A549 (cell line): ENCODE results near the gene DCBLD2. TPM values are rescaled to one million over a fixed set of nuclear protein-coding genes. Genes with fewer than 3 reads are reported as not detected.
A peak's percentile ranks its signal among the peaks of the same experiment; 100 is the strongest.

Experiments
- ATAC-seq, 2 experiments: fragments of 200-7000 bp in 1 of 2; fragments of >200 bp in 1 of 2; cut with Nextera tagmentation in 1 of 2; cut with Tn5 transposase in 1 of 2; 3 replicates each; pipeline versions ENCODE4 v1.8.0 to v1.9.1; 2018 to 2020; ENCODE audit warnings: mild to moderate bottlenecking in 1 of 2, moderate library complexity in 1 of 2
- CTCF ChIA-PET: fragments of 300-600 bp; sonication (Branson Sonifier 250); formaldehyde crosslinking; extraction: SDS; loops from one replicate; lab custom pipeline; 2021; ENCODE audit warnings: antibody characterized with exemption, inconsistent platforms; lab: Yijun Ruan, JAX
- POLR2A ChIA-PET: fragments of 350-600 bp; formaldehyde crosslinking; extraction: SDS; loops from one replicate; lab custom pipeline; 2021; ENCODE audit warnings: antibody characterized with exemption, inconsistent platforms; lab: Yijun Ruan, JAX
- DNase-seq, 2 experiments: peaks; one replicate each; pipeline versions ENCODE4 v3.0.0 to v3.0.0-alpha.2; 2011 to 2016; ENCODE audit warnings: low read depth in 1 of 2, low spot score in 1 of 2
- FAIRE-seq: peaks from 2 replicates; lab custom pipeline; 2011; peaks lifted over from hg19 to GRCh38; lab: Jason Lieb, UNC
- H3K27ac ChIP-seq, 2 experiments: fragments of >200 bp; sonication (Bioruptor Twin); formaldehyde crosslinking; 3 replicates each; pipeline ENCODE4 v1.5.1; 2016 to 2017
- H3K4me1 ChIP-seq: fragments of >200 bp; sonication (Bioruptor Twin); formaldehyde crosslinking; 3 replicates; pipeline ENCODE4 v1.6.1; 2016
- H3K4me2 ChIP-seq: fragments of >200 bp; sonication (Bioruptor Twin); formaldehyde crosslinking; 3 replicates; pipeline ENCODE4 v1.6.1; 2016
- H3K4me3 ChIP-seq: fragments of >200 bp; sonication (Bioruptor Twin); formaldehyde crosslinking; 3 replicates; pipeline ENCODE4 v1.5.1; 2016
- H3K9me3 ChIP-seq: fragments of >200 bp; sonication (Bioruptor Twin); formaldehyde crosslinking; 3 replicates; pipeline ENCODE4 v1.6.1; 2016
- CHD2 ChIP-seq: fragments of 150-350 bp; IDR thresholded peaks from 2 replicates; pipeline ENCODE4 v1.6.1; 2014; ENCODE audit warnings: low read length; ENCODE audit not compliant: partially characterized antibody
- EHMT2 ChIP-seq: fragments of 200-600 bp; sonication (generic); IDR thresholded peaks from 2 replicates; pipeline ENCODE4 v1.6.1; 2016; ENCODE audit warnings: antibody characterized with exemption, low read depth, mild to moderate bottlenecking, moderate library complexity
- ELK1 ChIP-seq: fragments of 150-350 bp; IDR thresholded peaks from 2 replicates; pipeline ENCODE4 v1.6.1; 2014; ENCODE audit warnings: low read depth, mild to moderate bottlenecking, low read length
- EP300 ChIP-seq, 2 experiments: fragments of >200 bp; sonication (Bioruptor Twin); formaldehyde crosslinking; IDR thresholded peaks; 2 replicates in 1 of 2; 3 replicates in 1 of 2; pipeline ENCODE4 v1.6.1; 2016 to 2017
- FOSB ChIP-seq: fragments of 250-450 bp; sonication (Bioruptor Pico); IDR thresholded peaks from 2 replicates; pipeline ENCODE4 v1.5.0; 2020; ENCODE audit warnings: mild to moderate bottlenecking, moderate library complexity
- FOXS1 ChIP-seq: fragments of 250-450 bp; sonication (Bioruptor Pico); IDR thresholded peaks from 2 replicates; pipeline ENCODE4 v1.5.0; 2020; ENCODE audit warnings: mild to moderate bottlenecking, moderate library complexity
- GATA3 ChIP-seq: IDR thresholded peaks from 2 replicates; pipeline ENCODE4 v1.6.1; 2012; ENCODE audit warnings: borderline replicate concordance
- HDAC2 ChIP-seq: fragments of 200-600 bp; sonication (generic); IDR thresholded peaks from 2 replicates; pipeline ENCODE4 v1.6.1; 2016
- HOXA7 ChIP-seq: fragments of 250-450 bp; sonication (Bioruptor Pico); IDR thresholded peaks from 2 replicates; pipeline ENCODE4 v1.5.0; 2020; ENCODE audit warnings: mild to moderate bottlenecking, moderate library complexity
- KDM1A ChIP-seq: fragments of 200-600 bp; sonication (generic); IDR thresholded peaks from 2 replicates; pipeline ENCODE4 v1.6.1; 2016; ENCODE audit warnings: low read depth, mild to moderate bottlenecking
- MAFK ChIP-seq: fragments of 450-650 bp; IDR thresholded peaks from 2 replicates; pipeline ENCODE4 v1.6.1; 2014; ENCODE audit not compliant: partially characterized antibody
- NPAS2 ChIP-seq: fragments of 250-450 bp; sonication (Bioruptor Pico); IDR thresholded peaks from 2 replicates; pipeline ENCODE4 v1.8.0; 2022; ENCODE audit warnings: mild to moderate bottlenecking, moderate library complexity, borderline replicate concordance
- PHF8 ChIP-seq: fragments of 200-600 bp; sonication (generic); IDR thresholded peaks from 2 replicates; pipeline ENCODE4 v1.6.1; 2016; ENCODE audit warnings: low read depth, mild to moderate bottlenecking, antibody characterized with exemption, moderate library complexity, borderline replicate concordance
- POLR2AphosphoS2 ChIP-seq: conservative IDR thresholded peaks from 2 replicates; pipeline ENCODE4 v1.6.1; 2012; ENCODE audit warnings: low read length, improper control_type of control experiment, inconsistent platforms
- RAD21 ChIP-seq, 2 experiments: fragments of >200 bp in 1 of 2; sonication (Bioruptor Twin) in 1 of 2; formaldehyde crosslinking in 1 of 2; IDR thresholded peaks in 1 of 2; conservative IDR thresholded peaks in 1 of 2; 2 replicates in 1 of 2; 3 replicates in 1 of 2; pipeline ENCODE4 v1.6.1; 2012 to 2018; ENCODE audit warnings: inconsistent platforms in 1 of 2
- RNF2 ChIP-seq: fragments of 200-600 bp; sonication (generic); IDR thresholded peaks from 2 replicates; pipeline ENCODE4 v1.6.1; 2016; ENCODE audit warnings: low read depth, mild to moderate bottlenecking, antibody characterized with exemption, moderate library complexity, borderline replicate concordance
- SMC3 ChIP-seq: fragments of >200 bp; sonication (Bioruptor Twin); formaldehyde crosslinking; IDR thresholded peaks from 3 replicates; pipeline ENCODE4 v1.6.1; 2018; ENCODE audit warnings: inconsistent platforms
- ZC3H11A ChIP-seq: fragments of 450-650 bp; IDR thresholded peaks from 2 replicates; pipeline ENCODE4 v1.6.1; 2014; ENCODE audit warnings: antibody characterized with exemption, mild to moderate bottlenecking
- ZFP36 ChIP-seq: fragments of 450-650 bp; IDR thresholded peaks from 2 replicates; pipeline ENCODE4 v1.6.1; 2014; ENCODE audit warnings: borderline replicate concordance; ENCODE audit not compliant: partially characterized antibody
- ZNF302 ChIP-seq: fragments of 250-450 bp; sonication (Bioruptor Pico); IDR thresholded peaks from 2 replicates; pipeline ENCODE4 v1.9.0; 2021; ENCODE audit warnings: inconsistent platforms, mild to moderate bottlenecking, moderate library complexity
- ZSCAN20 ChIP-seq: fragments of 250-450 bp; sonication (Bioruptor Pico); IDR thresholded peaks from 2 replicates; pipeline ENCODE4 v1.8.0; 2022; ENCODE audit warnings: mild to moderate bottlenecking, moderate library complexity
- WGBS: methylation state at CpG from one replicate; pipeline ENCODE4 v1.1.6; 2017; ENCODE audit errors: missing lambda C conversion rate; 5-methylcytosine and 5-hydroxymethylcytosine counted together
- polyA plus RNA-seq, 4 experiments: library from polyadenylated mRNA; depleted of rRNA in 3 of 4; stranded (reverse); fragments of >200 nt; fragmentation: RNase III in 1 of 4; extraction: RNeasy Plus Mini Kit Qiagen cat#74134 plus additional on column Dnase treatment in 1 of 4; gene quantifications; 2 replicates in 3 of 4; 3 replicates in 1 of 4; pipeline ENCODE4 v1.2.3, GENCODE V29; 2011 to 2017
- TF ChIP-seq, protein P1 (sequence below): fragments of 250-450 bp; sonication (Bioruptor Pico); IDR thresholded peaks from 2 replicates; pipeline ENCODE4 v1.5.0; 2021; ENCODE audit warnings: mild to moderate bottlenecking, moderate library complexity, borderline replicate concordance
- TF ChIP-seq, protein P2 (sequence below): fragments of 250-450 bp; sonication (Bioruptor Pico); IDR thresholded peaks from 2 replicates; pipeline ENCODE4 v1.5.0; 2020; ENCODE audit warnings: low read depth, mild to moderate bottlenecking, moderate library complexity
- TF ChIP-seq, protein P3 (sequence below): fragments of 450-650 bp; IDR thresholded peaks from 2 replicates; pipeline ENCODE4 v1.6.1; 2014; ENCODE audit warnings: antibody characterized with exemption

The DCBLD2 gene
- polyA plus RNA-seq, 2 of the 4 experiments (the other 2 are of a cell fraction), result 266 to 623 TPM

- H3K27ac ChIP-seq, result no peak overlapping the region
- ATAC-seq, result no peak
- TF ChIP-seq SMC3, result no peak
- TF ChIP-seq FOXS1, result no peak
- TF ChIP-seq RAD21 (conservative IDR thresholded peaks at IDR 0.05 in 1 of 2, IDR thresholded peaks at IDR 0.05 in 1 of 2), result no peak
- no peak for TF ChIP-seq POLR2AphosphoS2
- no peak for TF ChIP-seq KDM1A
- TF ChIP-seq ELK1, result no peak
- no peak for TF ChIP-seq NPAS2
- no peak for TF ChIP-seq ZC3H11A
- no peak for TF ChIP-seq CHD2
- no peak for TF ChIP-seq HOXA7 (CRISPR knock-in tag)
- H3K4me1 ChIP-seq, result no peaks in the 10 kb centered on the region
- H3K4me3 ChIP-seq, result no peak overlapping the region
- POLR2A ChIA-PET, result no interaction called here
- no peak overlapping the region for H3K4me2 ChIP-seq
- DNase-seq, result no peak
- 56% methylated on average over 4 of the region's 4 CpGs for WGBS
- CTCF ChIA-PET, result no interaction called here
- no peaks in the 10 kb centered on the region for H3K9me3 ChIP-seq
- no peak for FAIRE-seq
These were observed 135.8 kb downstream of the DCBLD2 start for GRCh38 chr3:98765721-98766120.

DNA sequence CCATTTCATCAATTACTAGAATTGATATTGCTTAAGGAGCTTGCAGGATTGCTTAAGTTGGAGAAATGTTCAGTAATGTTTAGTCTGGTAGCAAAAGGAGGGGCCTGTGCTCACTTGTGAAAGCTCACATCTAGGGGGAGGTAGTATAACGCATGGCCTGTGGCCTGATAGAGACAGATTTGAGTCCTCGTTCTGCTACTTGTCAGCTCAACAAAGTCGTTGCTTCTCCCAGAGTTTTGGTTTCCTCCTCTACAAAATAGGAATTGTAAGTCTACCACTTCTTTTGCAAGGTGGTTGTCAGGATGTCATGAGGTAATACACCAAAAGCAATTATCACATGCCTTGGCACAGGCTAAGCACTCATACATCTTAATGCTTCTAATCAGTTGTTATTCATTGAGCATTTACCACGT is 137.0 kb downstream of the DCBLD2 start:
- FAIRE-seq (no peak), ATAC-seq (no peak), DNase-seq (no peak)
- TF ChIP-seq POLR2AphosphoS2, result no peak
- WGBS, result 43% methylated on average over 4 of the region's 4 CpGs
- Histone ChIP-seq H3K9me3 (no peaks in the 10 kb centered on the region), H3K4me3 (no peak overlapping the region), H3K4me1 (no peaks in the 10 kb centered on the region), H3K4me2 (no peak overlapping the region), H3K27ac (no peak overlapping the region)
- ChIA-PET POLR2A (interaction anchor here (0.5 kb wide), 1 partner anchor 199 kb away, joined by 4 read pairs; no protein-coding TSS in a partner anchor), CTCF (interaction anchor here (1.2 to 1.5 kb wide), 2 partner anchors 11 to 16 kb away, joined by 3 to 4 read pairs; no protein-coding TSS in a partner anchor)

DNA sequence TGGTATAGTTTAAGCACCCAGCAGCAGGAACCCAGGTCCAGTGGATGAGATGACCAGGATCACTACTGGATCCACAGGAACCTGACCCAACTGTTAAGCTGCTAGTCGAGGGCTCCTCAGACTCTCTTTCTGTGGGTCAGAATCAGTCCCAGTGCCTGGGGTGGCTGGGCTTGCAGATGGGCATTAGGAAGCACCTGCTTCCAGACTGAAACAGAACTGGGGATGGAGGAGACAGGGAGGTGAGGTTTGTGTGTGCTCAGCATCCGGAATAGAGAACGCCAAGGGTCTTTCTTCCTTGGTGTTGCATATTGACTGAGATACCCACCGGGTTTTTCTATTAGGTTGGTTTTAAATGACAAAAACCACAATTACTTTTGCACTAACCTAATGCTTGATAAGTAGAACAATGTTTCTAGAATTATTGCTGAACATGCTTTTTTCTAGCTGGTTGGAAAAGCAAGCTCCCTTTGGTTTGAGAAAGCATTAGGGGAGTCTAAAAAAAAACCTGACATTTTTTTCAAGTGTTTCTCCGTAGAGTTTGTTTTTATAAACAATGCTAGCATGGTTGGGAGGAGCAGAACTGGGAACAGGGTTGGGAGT is 137.6 kb downstream of the DCBLD2 start:
- TF ChIP-seq RNF2 (no peak), MAFK (peak; percentile 68)
- FAIRE-seq, result no peak
- POLR2A ChIA-PET, result interaction anchor here (0.5 kb wide), 1 partner anchor 198 kb away, joined by 4 read pairs; no protein-coding TSS in a partner anchor
- CTCF ChIA-PET, result interaction anchor here (1.2 to 1.5 kb wide), 2 partner anchors 10 to 16 kb away, joined by 3 to 4 read pairs; no protein-coding TSS in a partner anchor
- Histone ChIP-seq H3K27ac (no peak overlapping the region), H3K9me3 (no peaks in the 10 kb centered on the region), H3K4me3 (no peak overlapping the region), H3K4me1 (no peaks in the 10 kb centered on the region), H3K4me2 (no peak overlapping the region)
- 53% methylated on average over 5 of the region's 5 CpGs for WGBS
- DNase-seq, result no peak
- no peak for ATAC-seq

GRCh38 chr3:98763076-98763475 is 138.4 kb downstream of the DCBLD2 start, which contains the start of gene ST3GAL6:
Gene ST3GAL6 (plus strand): TSS chr3:98763340. CDS start chr3:98768441, 5,101 bp downstream.
- TF ChIP-seq FOSB (CRISPR knock-in tag), result no peak
- no peak for TF ChIP-seq ZNF302 (CRISPR knock-in tag)
- TF ChIP-seq, protein P1, sequence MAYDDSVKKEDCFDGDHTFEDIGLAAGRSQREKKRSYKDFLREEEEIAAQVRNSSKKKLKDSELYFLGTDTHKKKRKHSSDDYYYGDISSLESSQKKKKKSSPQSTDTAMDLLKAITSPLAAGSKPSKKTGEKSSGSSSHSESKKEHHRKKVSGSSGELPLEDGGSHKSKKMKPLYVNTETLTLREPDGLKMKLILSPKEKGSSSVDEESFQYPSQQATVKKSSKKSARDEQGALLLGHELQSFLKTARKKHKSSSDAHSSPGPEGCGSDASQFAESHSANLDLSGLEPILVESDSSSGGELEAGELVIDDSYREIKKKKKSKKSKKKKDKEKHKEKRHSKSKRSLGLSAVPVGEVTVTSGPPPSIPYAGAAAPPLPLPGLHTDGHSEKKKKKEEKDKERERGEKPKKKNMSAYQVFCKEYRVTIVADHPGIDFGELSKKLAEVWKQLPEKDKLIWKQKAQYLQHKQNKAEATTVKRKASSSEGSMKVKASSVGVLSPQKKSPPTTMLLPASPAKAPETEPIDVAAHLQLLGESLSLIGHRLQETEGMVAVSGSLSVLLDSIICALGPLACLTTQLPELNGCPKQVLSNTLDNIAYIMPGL (CRISPR knock-in tag), result no peak
- no peak for TF ChIP-seq MAFK
- no peak for TF ChIP-seq PHF8
- TF ChIP-seq, protein P2, sequence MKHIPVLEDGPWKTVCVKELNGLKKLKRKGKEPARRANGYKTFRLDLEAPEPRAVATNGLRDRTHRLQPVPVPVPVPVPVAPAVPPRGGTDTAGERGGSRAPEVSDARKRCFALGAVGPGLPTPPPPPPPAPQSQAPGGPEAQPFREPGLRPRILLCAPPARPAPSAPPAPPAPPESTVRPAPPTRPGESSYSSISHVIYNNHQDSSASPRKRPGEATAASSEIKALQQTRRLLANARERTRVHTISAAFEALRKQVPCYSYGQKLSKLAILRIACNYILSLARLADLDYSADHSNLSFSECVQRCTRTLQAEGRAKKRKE (CRISPR knock-in tag), result no peak
- no peak for TF ChIP-seq ZSCAN20 (CRISPR knock-in tag)
- no peak for TF ChIP-seq EHMT2
- TF ChIP-seq GATA3, result no peak
- no peak for TF ChIP-seq HDAC2
- TF ChIP-seq, protein P3, sequence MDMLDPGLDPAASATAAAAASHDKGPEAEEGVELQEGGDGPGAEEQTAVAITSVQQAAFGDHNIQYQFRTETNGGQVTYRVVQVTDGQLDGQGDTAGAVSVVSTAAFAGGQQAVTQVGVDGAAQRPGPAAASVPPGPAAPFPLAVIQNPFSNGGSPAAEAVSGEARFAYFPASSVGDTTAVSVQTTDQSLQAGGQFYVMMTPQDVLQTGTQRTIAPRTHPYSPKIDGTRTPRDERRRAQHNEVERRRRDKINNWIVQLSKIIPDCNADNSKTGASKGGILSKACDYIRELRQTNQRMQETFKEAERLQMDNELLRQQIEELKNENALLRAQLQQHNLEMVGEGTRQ, result no peak
- TF ChIP-seq ZC3H11A, result no peak
- TF ChIP-seq SMC3, result no peak
- TF ChIP-seq EP300 (IDR thresholded peaks at IDR 0.05), result no peak
- no peak for TF ChIP-seq FOXS1
- TF ChIP-seq ZFP36, result no peak
- ChIA-PET CTCF (no interaction called here), POLR2A (no interaction called here)
- DNase-seq, result no peak
- H3K9me3 ChIP-seq, result no peaks in the 10 kb centered on the region
- ATAC-seq, result no peak; a peak in 1 of 6 replicates
- no peak within 1 kb of the TSS for H3K27ac ChIP-seq
- no peaks in the 10 kb centered on the region for H3K4me1 ChIP-seq
- no peak within 1 kb of the TSS for H3K4me2 ChIP-seq
- 75% methylated on average over 1 of the region's 1 CpG for WGBS
- H3K4me3 ChIP-seq, result no peak within 1 kb of the TSS
- FAIRE-seq, result no peak
